Measurements from ENCODE around the gene ZFP36.
A peak's percentile ranks its signal among the peaks of the same experiment; 100 is the strongest.
"Not testable (repeated sequence)": the region's sequence is repeated elsewhere in the genome, so short reads cannot be mapped to it uniquely, and the experiment has no call there.

The ZFP36 gene

GRCh38 chr19:39406656-39407409, at the start of gene ZFP36:
Gene ZFP36 (plus strand): TSS chr19:39406847. CDS start chr19:39406905, 58 bp downstream.
- peak; percentile 89 for DNase-seq (ENCODE audit: low spot score)

GRCh38 chr19:39359026-39359425, 47.6 kb upstream of the ZFP36 start:
- no peak for DNase-seq (ENCODE audit: low spot score)

GRCh38 chr19:39360599-39360998, 46.0 kb upstream of the ZFP36 start:
- no peak for DNase-seq (ENCODE audit: low spot score)

- DNase-seq (ENCODE audit: low spot score): no peak
Observed at GRCh38 chr19:39362682-39363657, 43.7 kb upstream of the ZFP36 start.

- peak; percentile 44 for DNase-seq (ENCODE audit: low spot score)
Observed at GRCh38 chr19:39363901-39364457, 42.7 kb upstream of the ZFP36 start.

GRCh38 chr19:39365531-39365930, 41.1 kb upstream of the ZFP36 start:
- DNase-seq (ENCODE audit: low spot score): no peak

- DNase-seq (ENCODE audit: low spot score): no peak
Observed at GRCh38 chr19:39369200-39369599, 37.4 kb upstream of the ZFP36 start.

GRCh38 chr19:39370735-39371134, 35.9 kb upstream of the ZFP36 start:
- no peak for DNase-seq (ENCODE audit: low spot score)

- DNase-seq (ENCODE audit: low spot score): no peak
Observed at GRCh38 chr19:39372047-39372802, 34.4 kb upstream of the ZFP36 start.

- no peak for DNase-seq (ENCODE audit: low spot score)
Observed at GRCh38 chr19:39372941-39373340, 33.7 kb upstream of the ZFP36 start.

GRCh38 chr19:39375929-39376328, 30.7 kb upstream of the ZFP36 start:
- DNase-seq (ENCODE audit: low spot score): no peak

- DNase-seq (ENCODE audit: low spot score): no peak
Observed at GRCh38 chr19:39377373-39378362, 29.0 kb upstream of the ZFP36 start.

GRCh38 chr19:39379366-39379765, 27.3 kb upstream of the ZFP36 start:
- DNase-seq (ENCODE audit: low spot score): not testable (repeated sequence)

GRCh38 chr19:39379865-39380396, 26.7 kb upstream of the ZFP36 start:
- DNase-seq (ENCODE audit: low spot score): no peak

GRCh38 chr19:39380521-39381502, 25.8 kb upstream of the ZFP36 start:
- no peak for DNase-seq (ENCODE audit: low spot score)

- no peak for DNase-seq (ENCODE audit: low spot score)
Observed at GRCh38 chr19:39381910-39382611, 24.6 kb upstream of the ZFP36 start.

- no peak for DNase-seq (ENCODE audit: low spot score)
Observed at GRCh38 chr19:39382991-39383828, 23.4 kb upstream of the ZFP36 start.

All from NAMALWA (cell line).